Measurements from ENCODE around the gene FAM170B.

Gene FAM170B

DNA sequence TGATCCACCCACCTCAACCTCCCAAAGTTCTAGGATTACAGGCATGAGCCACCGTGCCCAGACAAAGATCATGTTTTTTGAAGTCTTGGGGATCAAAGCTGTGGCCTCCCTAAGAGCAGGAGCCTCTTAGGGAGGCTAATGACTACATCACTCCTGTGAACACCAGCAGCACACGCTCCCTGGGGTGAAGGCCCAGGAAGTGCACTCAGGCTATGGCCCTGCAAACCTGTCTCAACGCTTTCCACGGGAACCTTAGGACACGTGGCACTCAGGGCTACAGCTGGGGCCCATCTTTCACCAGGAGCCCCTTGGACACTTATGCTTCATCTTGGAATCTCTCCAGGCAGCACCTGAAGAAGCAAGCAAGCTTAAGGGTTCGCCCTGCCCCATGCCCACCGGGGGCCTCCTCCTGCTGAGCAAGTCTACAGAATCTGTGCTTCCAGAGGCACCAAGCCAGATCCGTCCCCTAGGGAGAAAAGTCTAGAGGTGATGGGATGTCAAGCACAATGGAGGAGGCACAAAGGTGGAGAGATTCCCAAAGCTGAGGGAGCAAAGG, 36.9 kb downstream of the FAM170B start:
- no peak for DNase-seq

DNA sequence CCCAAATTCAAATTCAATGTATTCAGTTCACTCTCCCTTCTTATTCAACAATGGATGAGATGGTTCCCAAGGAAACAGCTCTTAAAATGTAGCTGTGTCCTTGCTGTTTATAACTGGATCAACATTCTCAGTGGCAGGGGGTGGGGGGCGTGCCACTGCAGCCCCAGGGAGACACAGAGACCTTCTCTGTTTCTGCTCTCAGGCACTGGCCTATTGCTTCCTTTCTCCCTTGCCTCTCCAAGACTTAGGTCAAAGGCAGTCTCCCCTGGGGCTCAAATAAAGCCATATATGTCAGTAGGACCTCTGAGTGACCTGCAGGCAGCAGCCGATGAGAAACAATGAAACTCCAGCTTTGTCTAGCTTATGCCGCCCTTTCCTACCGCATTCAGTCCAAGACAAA, 39.2 kb downstream of the FAM170B start:
- DNase-seq, result no peak

DNA sequence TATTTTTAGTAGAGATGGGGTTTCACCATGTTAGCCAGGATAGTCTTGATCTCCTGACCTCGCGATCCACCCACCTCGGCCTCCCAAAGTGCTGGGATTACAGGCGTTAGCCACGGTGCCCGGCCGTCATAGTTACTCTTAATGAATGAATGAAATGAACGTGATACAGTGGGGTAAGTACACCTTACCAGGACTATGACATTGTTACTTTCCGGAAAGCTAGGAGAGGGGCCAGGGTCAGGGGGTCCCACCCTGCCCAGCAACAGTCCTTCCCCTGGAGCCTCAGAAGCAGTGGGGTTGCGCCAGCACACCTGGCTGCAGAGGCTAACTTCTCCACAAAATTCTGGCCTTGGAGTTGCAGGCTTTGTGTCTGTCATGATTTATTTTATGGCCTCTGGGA, 39.9 kb downstream of the FAM170B start:
- DNase-seq, result no peak

DNA sequence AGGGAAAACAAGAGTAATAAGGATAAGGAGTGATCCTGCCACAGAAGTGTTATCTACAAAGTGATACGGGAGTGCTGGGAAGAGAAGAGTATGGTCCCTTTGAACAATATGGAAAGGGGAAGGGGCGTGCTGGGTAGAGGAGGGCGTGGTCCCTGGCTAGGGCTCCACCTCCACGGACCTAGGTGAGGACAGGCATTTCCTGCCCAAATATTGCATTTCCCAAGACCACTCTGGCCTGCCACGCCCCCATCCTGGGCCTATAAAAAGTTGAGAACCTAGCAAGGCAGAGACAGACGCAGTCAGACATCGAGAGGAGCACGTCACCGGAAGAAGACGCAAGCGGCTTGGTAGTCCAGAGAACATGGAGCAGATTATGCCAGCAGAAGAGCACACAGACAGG, 41.3 kb downstream of the FAM170B start:
- DNase-seq, result no peak

DNA sequence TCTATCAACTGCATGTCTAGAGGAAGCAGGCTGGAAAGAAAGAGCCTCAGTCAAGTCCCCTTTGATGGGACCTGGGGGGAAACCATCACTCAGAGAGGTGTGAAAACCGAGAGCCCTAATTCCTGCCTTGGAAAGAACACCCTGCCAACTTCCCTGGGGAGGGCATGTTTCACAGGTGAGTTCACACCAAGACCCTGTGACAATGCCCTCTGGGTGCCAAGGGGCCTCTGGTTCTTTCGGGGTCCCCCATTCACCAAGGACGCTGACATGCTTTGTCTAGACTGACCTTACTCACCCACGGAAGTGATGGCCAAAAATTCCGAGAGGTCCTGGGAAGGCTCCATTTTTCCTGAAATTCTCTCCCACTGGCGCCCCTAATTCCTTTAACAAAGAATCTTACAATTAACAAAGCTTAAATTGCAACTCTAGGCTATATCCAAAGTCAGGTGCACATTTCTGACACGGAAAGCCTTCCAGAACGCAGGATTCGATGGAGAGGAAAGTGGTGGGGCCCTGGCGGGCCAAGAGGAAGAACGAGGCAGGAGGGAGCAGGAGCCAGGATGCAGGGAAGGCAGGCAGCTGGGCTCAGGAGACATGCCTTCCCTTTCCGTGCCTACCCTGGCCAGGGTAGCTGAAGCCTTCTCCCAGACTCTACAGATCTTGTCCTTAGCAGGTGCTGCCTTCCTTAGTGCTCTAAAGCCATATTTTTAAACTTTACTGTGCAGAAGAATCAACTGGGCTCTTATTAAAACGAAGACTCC, 42.2 kb downstream of the FAM170B start:
- DNase-seq, result no peak

DNA sequence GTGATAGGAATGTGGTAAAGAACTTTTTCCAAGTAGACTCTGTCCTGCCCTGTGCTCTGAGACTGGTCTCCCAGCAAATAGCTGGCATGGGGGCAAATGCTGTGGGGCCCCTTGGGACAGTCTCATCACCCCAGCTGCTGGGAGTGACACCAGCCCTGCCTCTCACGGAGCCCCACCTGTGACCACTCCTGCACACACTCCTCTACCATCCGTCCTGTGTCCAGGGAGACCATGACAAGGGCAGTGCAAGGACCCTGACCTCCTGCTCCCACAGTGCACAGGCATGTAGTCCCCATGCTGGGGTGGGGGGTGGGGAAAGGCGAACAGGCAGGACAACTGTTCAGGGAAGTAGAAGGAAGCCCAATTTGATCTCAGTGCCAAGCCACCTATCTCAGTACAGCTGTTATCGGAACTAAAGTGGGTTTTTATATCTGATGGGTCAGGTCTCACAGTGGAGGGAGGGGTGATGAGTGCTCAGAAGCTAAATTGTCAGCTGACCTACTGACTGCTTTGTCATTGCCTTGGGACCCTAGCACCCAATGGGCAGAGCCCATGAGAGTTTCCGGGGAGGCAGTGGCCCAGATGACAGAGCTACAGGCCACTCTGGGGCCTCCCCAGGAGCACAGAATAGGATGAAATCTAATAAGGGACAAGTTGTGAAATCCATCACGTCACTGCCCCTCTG, 43.0 kb downstream of the FAM170B start:
- no peak for DNase-seq

DNA sequence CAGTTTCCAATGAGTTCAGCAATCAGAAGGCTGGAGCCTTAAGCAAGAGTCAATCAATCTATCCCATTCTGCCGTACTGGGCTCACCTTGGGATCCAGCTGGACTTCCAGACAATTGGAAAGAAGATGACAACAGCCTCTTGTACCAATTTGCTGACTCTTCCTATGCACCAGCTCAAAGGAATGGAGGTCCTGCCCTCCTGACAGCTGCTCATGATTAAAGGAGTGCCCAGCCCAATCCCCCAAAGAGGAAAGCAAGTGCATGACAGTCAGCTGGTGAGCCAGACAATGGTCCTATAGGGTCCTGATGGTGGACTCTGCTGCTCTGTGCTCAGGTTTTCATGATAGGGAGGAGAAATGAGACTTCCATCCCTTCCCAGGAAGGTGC, 43.6 kb downstream of the FAM170B start:
- DNase-seq, result no peak

DNA sequence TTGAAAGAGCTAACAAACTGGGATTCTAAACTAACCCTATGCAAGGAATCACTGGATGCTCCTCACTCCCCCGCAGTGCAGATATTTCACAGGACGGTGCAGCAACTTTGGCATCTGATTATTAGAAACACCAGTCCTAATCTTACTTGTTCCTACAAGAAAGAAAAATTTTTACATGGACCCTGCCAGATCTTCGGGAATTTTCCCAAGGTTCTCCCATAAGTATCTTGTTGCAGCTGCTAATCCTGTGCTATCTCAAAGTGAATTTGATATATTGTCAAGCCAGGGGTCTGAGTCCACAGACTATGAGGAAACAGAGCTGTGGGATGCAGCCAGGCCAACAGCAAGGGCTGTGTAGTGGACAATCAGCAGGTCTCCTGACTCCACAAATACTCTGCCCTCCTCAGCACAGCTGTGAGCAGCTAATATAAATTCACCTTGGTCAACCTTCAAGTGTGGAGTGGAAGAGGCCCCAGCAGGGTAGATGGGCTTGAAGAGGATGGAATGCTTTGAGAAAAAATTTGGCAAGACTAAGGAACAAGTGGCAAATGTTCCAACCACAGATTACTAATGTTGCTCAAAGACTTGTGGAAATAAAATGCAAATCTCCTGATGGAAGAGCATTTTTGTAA, 44.1 kb downstream of the FAM170B start:
- no peak for DNase-seq

DNA sequence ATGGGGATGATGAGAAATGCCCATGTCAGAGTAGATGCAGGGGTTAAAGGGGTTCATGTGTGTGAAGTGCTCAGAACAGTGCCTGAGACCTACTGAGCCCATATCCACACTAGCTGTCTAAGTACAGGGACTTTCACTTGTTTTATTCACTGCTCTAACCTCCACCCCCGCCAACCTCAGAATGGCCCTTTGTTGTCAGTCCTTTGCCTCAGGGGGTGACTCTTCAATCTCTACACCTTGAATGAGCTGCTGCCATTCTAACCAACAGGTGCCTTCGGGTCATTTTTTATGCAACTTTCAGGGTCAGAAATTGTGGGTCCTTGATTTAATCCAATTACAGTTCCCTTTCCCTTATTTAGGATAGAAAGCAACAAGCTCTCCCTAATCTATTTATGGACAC, 44.7 kb downstream of the FAM170B start:
- no peak for DNase-seq

DNA sequence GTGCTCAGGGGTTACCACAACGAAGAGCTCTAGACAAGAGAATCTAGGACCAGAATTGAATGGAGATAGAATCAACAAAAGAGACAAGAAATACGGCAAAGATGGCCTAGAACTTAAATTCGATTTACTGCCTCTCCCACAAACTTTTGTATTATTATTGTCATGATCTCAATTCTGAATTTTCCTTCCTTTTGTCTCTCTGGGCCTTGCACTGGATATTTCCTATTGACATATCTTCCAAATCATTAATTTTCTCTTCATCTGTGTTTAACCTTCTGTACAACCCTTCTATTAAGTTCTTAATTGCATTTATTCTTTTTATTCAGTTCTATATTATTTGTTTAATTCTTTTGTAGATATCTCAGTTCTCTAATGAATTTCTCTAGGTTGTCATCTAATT, 46.9 kb downstream of the FAM170B start:
- no peak for DNase-seq

DNA sequence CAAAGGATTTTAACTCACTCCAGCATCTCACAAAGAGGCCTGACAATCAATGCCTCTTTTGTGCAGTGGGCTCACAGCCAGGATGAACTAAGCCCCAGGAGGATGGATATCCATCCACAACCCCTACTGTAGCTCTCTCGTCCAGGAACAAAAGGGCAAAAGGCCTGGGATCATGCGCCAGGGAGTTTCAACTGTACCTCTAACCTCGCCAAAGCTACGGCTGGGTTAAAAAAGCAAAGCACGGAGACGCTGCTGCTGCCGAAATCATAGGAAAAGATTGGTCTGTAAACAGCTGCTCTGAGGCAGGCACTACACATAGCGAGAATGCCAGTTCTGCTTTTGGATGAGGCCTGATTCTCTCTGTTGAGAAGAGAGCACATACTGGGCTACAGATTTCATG, 50.6 kb downstream of the FAM170B start:
- no peak for DNase-seq

DNA sequence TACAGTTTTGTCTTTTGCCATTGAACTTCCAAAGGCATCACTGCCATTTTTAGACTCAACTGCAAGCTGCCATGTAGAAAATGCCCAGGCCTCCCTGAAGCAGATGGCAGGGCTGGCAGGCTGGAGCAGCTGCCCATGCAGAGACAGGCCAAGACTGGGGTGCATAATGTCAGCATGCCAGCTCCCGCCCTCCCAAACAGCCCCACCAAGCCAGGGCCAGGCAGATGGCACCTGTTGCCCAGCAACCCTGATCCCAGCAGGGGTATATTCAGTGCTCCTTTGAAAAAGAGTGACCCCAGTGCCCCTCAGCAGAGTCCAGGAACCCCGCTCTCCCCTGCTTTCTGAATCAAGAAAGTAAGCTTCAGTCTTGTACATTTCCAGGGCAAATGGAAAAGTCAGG, 51.1 kb downstream of the FAM170B start:
- DNase-seq, result no peak

DNA sequence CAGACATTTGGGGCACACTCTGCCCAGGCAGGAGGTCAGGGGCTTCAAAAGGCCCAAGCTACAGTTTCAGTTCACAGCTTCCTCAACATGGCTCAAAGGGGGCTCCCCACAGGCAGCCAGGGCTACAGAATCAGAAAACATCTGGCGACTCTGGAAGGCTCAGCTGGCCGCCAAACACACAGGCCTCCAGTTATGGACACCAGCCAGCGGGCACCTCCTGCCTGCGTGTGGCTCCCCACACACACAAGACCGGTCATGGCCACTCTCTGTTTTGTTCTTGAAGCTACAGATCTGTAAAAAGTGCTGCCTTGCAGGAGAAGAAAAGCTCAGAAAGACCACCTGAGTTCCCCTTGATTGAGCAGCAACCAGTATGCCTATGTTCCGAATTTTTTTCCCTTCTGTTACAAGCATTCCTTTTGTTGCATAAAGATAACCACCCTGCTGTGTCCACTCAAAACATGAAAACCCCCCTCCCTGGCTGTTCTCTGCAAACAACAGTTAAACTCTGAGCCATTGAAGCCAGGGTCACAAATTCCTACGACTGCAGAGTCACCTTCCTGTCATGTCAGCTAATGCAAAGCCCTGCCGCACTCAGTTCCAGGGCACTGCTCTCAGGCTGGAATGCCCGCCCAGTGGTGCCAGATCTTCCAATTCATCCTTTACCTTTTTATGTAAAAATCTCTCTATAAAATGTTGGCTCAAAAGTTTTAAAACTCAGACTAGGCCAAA, 52.1 kb downstream of the FAM170B start:
- no peak for DNase-seq
